SK-N-SH (cell line): Measurements from ENCODE around the gene NCAM2. TPM values are rescaled to one million over a fixed set of nuclear protein-coding genes. Genes with fewer than 3 reads are reported as not detected.

Experiments
- CTCF ChIA-PET: fragments of 300-600, 350-600 bp; formaldehyde crosslinking; extraction: SDS; loops from one replicate; lab custom pipeline; 2021; lab: Yijun Ruan, JAX
- POLR2A ChIA-PET: fragments of 350-600 bp; sonication (Branson Sonifier 250); formaldehyde crosslinking; extraction: SDS; loops from one replicate; lab custom pipeline; 2020; ENCODE audit warnings: antibody characterized with exemption, inconsistent platforms; lab: Yijun Ruan, JAX
- DNase-seq: peaks from one replicate; pipeline ENCODE4 v3.0.0; 2012
- H2AFZ ChIP-seq: fragments of 200-600 bp; sonication (generic); 2 replicates; pipeline ENCODE4 v1.8.1; 2016; ENCODE audit warnings: antibody characterized with exemption, mild to moderate bottlenecking, low read depth
- H3F3A ChIP-seq: fragments of 200-600 bp; sonication (generic); replicated peaks from 2 replicates; pipeline ENCODE3; 2016; ENCODE audit warnings: antibody characterized with exemption, mild to moderate bottlenecking; ENCODE audit not compliant: insufficient read depth
- H3K27ac ChIP-seq, 2 experiments: fragments of 200-500 bp in 1 of 2; fragments of 200-600 bp in 1 of 2; sonication (Bioruptor generic) in 1 of 2; sonication (generic), shearing (Covaris generic) in 1 of 2; 2 replicates each; pipeline versions ENCODE4 v1.5.1 to v1.6.1; 2014 to 2016; ENCODE audit warnings: low read depth in 2 of 2, inconsistent platforms in 1 of 2, low read length in 1 of 2, mild to moderate bottlenecking in 1 of 2, mixed read lengths in 1 of 2
- H3K27me3 ChIP-seq: fragments of 200-600 bp; sonication (generic), shearing (Covaris generic); 2 replicates; pipeline ENCODE4 v1.6.1; 2016; ENCODE audit warnings: mixed run types; ENCODE audit not compliant: insufficient read depth
- H3K36me3 ChIP-seq, 2 experiments: fragments of 200-500 bp in 1 of 2; fragments of 200-600 bp in 1 of 2; sonication (Bioruptor generic) in 1 of 2; sonication (generic) in 1 of 2; replicated peaks in 1 of 2; 2 replicates each; pipeline versions ENCODE3 to v1.5.1; 2014 to 2016; ENCODE audit warnings: low read length in 1 of 2, mild to moderate bottlenecking in 1 of 2; ENCODE audit not compliant: insufficient read depth in 2 of 2, control insufficient read depth in 1 of 2
- H3K4me1 ChIP-seq, 2 experiments: fragments of 200-500 bp in 1 of 2; fragments of 200-600 bp in 1 of 2; sonication (Bioruptor generic) in 1 of 2; sonication (generic), shearing (Covaris generic) in 1 of 2; 2 replicates each; pipeline versions ENCODE4 v1.5.1 to v1.6.1; 2014 to 2016; ENCODE audit warnings: low read depth in 1 of 2, low read length in 1 of 2, mixed run types in 1 of 2; ENCODE audit not compliant: insufficient read depth in 2 of 2, control insufficient read depth in 1 of 2
- H3K4me2 ChIP-seq: fragments of 200-600 bp; sonication (generic), shearing (Covaris generic); 2 replicates; pipeline ENCODE4 v1.6.1; 2017; ENCODE audit warnings: mixed run types
- H3K4me3 ChIP-seq, 2 experiments: fragments of 200-500 bp in 1 of 2; fragments of 200-600 bp in 1 of 2; sonication (Bioruptor generic) in 1 of 2; sonication (generic), shearing (Covaris generic) in 1 of 2; 2 replicates each; pipeline versions ENCODE4 v1.5.1 to v1.8.1; 2014 to 2016; ENCODE audit warnings: low read depth in 2 of 2, inconsistent platforms in 1 of 2, low read length in 1 of 2, mild to moderate bottlenecking in 1 of 2, mixed read lengths in 1 of 2, moderate library complexity in 1 of 2
- H3K79me2 ChIP-seq: fragments of 200-600 bp; sonication (generic); 2 replicates; pipeline ENCODE4 v1.8.1; 2017; ENCODE audit warnings: mild to moderate bottlenecking; ENCODE audit not compliant: insufficient read depth
- H3K9ac ChIP-seq: fragments of 200-600 bp; sonication (generic); 2 replicates; pipeline ENCODE4 v1.6.1; 2017; ENCODE audit warnings: mixed run types
- H3K9me2 ChIP-seq: fragments of 200-600 bp; sonication (generic); 2 replicates; pipeline ENCODE4 v1.6.1; 2017; ENCODE audit warnings: mixed run types
- H3K9me3 ChIP-seq: fragments of 200-600 bp; sonication (generic); 2 replicates; pipeline ENCODE4 v1.6.1; 2017; ENCODE audit warnings: mixed run types, mild to moderate bottlenecking, moderate library complexity
- H4K20me1 ChIP-seq: fragments of 200-600 bp; sonication (generic); 2 replicates; pipeline ENCODE4 v1.6.1; 2017; ENCODE audit warnings: mild to moderate bottlenecking, mixed run types; ENCODE audit not compliant: insufficient read depth
- CHD2 ChIP-seq: fragments of 150-350 bp; IDR thresholded peaks from 2 replicates; pipeline ENCODE4 v1.6.1; 2018; ENCODE audit warnings: low read length; ENCODE audit not compliant: partially characterized antibody
- CTCF ChIP-seq: fragments of 200-600 bp; sonication (generic); IDR thresholded peaks from 2 replicates; pipeline ENCODE4 v1.6.1; 2017; ENCODE audit warnings: antibody characterized with exemption, mild to moderate bottlenecking, moderate library complexity
- NFIC ChIP-seq: IDR thresholded peaks from 2 replicates; pipeline ENCODE4 v1.4.0; 2012; ENCODE audit warnings: borderline replicate concordance
- POLR2AphosphoS5 ChIP-seq: IDR thresholded peaks from 2 replicates; pipeline ENCODE4 v1.6.1; 2012; ENCODE audit warnings: low read depth, low read length
- RAD21 ChIP-seq: IDR thresholded peaks from 2 replicates; pipeline ENCODE4 v1.6.1; 2012; ENCODE audit warnings: mild to moderate bottlenecking, low read length
- REST ChIP-seq: IDR thresholded peaks from 2 replicates; pipeline ENCODE4 v1.6.1; 2012; ENCODE audit warnings: mild to moderate bottlenecking, low read depth, low read length, moderate library complexity
- SIN3A ChIP-seq: IDR thresholded peaks from 2 replicates; pipeline ENCODE4 v1.6.1; 2012; ENCODE audit warnings: low read depth, mild to moderate bottlenecking, low read length, moderate library complexity, borderline replicate concordance
- SMC3 ChIP-seq: IDR thresholded peaks from 2 replicates; pipeline ENCODE4 v1.6.1; 2012; ENCODE audit warnings: low read depth, low read length, improper control_type of control experiment
- USF2 ChIP-seq: fragments of 150-350 bp; IDR thresholded peaks from 2 replicates; pipeline ENCODE4 v1.6.1; 2017; ENCODE audit warnings: antibody characterized with exemption, low read length, low read depth, borderline replicate concordance
- ZBTB33 ChIP-seq: IDR thresholded peaks from 2 replicates; pipeline ENCODE4 v1.4.0; 2012; ENCODE audit warnings: low read depth, borderline replicate concordance
- WGBS: methylation state at CpG from one replicate; pipeline ENCODE4 v1.1.6; 2017; ENCODE audit warnings: low lambda C conversion rate; 5-methylcytosine and 5-hydroxymethylcytosine counted together
- polyA plus RNA-seq, 3 experiments: library from polyadenylated mRNA; depleted of rRNA; stranded (reverse); fragments of >200 nt; gene quantifications; 2 replicates each; pipeline ENCODE4 v1.2.3, GENCODE V29; 2012

The NCAM2 gene
- polyA plus RNA-seq, 1 of the 3 experiments (the other 2 are of a cell fraction): 2.1 TPM

- ChIA-PET POLR2A (no interaction called here), CTCF (interaction anchor here (0.6 to 3.6 kb wide), 8 partner anchors 10 to 111 kb away, joined by 3 to 51 read pairs (median 4); partner anchors contain the start of gene NCAM2)
Observed at GRCh38 chr21:21101911-21102310, 103.7 kb downstream of the NCAM2 start.

GRCh38 chr21:21102896-21103295, 104.7 kb downstream of the NCAM2 start:
- Histone ChIP-seq H3K4me2 (no peak overlapping the region), H3K9me3 (no peaks in the 10 kb centered on the region), H3K9ac (no peak overlapping the region), H4K20me1 (no peaks in the 10 kb centered on the region), H3K4me1 (no peaks in the 10 kb centered on the region), H3K4me3 (no peak overlapping the region), H2AFZ (no peak overlapping the region), H3K27ac (no peak overlapping the region), H3K27me3 (no peaks in the 10 kb centered on the region), H3K79me2 (no peaks in the 10 kb centered on the region), H3K9me2 (no peaks in the 10 kb centered on the region), H3F3A (no peaks in the 10 kb centered on the region), H3K36me3 (no peaks in the 10 kb centered on the region)
- CTCF ChIA-PET: interaction anchor here (0.6 to 3.6 kb wide), 3 partner anchors 13 to 102 kb away, joined by 4 to 51 read pairs (median 4); partner anchors contain the start of gene NCAM2
- DNase-seq: no peak
- POLR2A ChIA-PET: no interaction called here
- WGBS: 80% methylated on average over 2 of the region's 2 CpGs
- no peak for TF ChIP-seq NFIC
- no peak for TF ChIP-seq SIN3A
- no peak for TF ChIP-seq REST
- no peak for TF ChIP-seq SMC3
- TF ChIP-seq USF2: no peak
- TF ChIP-seq POLR2AphosphoS5: no peak
- TF ChIP-seq CHD2: no peak

More at GRCh38 chr21:21101911-21102310, 103.7 kb downstream of the NCAM2 start:
- Histone ChIP-seq H3K27me3 (no peaks in the 10 kb centered on the region), H3K4me2 (no peak overlapping the region), H2AFZ (no peak overlapping the region; the same call in 1 of the 2 replicates), H3K79me2 (no peaks in the 10 kb centered on the region), H3K9me3 (no peaks in the 10 kb centered on the region), H3K9ac (no peak overlapping the region), H3K36me3 (no peaks in the 10 kb centered on the region), H4K20me1 (no peaks in the 10 kb centered on the region), H3K9me2 (no peaks in the 10 kb centered on the region), H3K4me1 (no peaks in the 10 kb centered on the region), H3K27ac (no peak overlapping the region), H3K4me3 (no peak overlapping the region; a peak in 1 of 4 replicates), H3F3A (no peaks in the 10 kb centered on the region)
- 85% methylated on average over 1 of the region's 1 CpG for WGBS
- TF ChIP-seq ZBTB33: no peak
- peak; percentile 74 for TF ChIP-seq RAD21
- peak; percentile 44 for TF ChIP-seq CTCF
- TF ChIP-seq SMC3: peak; percentile 62
- peak; percentile 15 for DNase-seq
